Measurements from ENCODE around the gene NMBR.
"Not testable (repeated sequence)": the region's sequence is repeated elsewhere in the genome, so short reads cannot be mapped to it uniquely, and the experiment has no call there.

The NMBR gene

GRCh38 chr6:142146828-142147662 is at the start of gene NMBR, which contains the start of gene VTA1:
NMBR (minus strand) TSS chr6:142147122; CDS start chr6:142088658, 58,464 bp downstream.
VTA1 (plus strand) TSS chr6:142147263; CDS start chr6:142147288, 25 bp downstream.
- peak; percentile 99 for DNase-seq (ENCODE audit: low read depth)

GRCh38 chr6:142195862-142196541 is 49.1 kb upstream of the NMBR start:
- no peak for DNase-seq (ENCODE audit: low read depth)

DNA sequence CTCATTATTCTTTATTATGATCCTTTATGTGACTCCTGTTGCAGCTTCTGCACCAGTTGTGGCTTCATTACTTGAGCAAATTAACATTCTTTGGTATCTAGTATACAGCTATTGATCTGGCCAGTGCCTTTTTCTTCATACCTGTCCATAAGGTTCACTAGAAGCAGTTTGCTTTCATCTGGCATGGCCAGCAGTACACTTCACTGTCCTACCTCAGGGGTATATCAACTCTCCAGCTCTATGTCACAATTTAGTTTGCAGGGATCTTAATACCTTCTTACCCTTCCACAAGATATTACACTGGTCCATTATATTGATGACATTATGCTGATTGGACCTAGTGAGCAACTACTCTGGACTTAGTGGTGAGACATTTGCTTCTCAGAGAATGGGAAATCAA is 46.7 kb upstream of the NMBR start:
- no peak for DNase-seq (ENCODE audit: low read depth)

GRCh38 chr6:142192343-142192742 is 45.4 kb upstream of the NMBR start:
- DNase-seq (ENCODE audit: low read depth) = no peak

GRCh38 chr6:142189057-142189456 is 42.1 kb upstream of the NMBR start:
- no peak for DNase-seq (ENCODE audit: low read depth)

- DNase-seq (ENCODE audit: low read depth) = not testable (repeated sequence)
Observed at GRCh38 chr6:142188341-142188740, 41.4 kb upstream of the NMBR start.

DNA sequence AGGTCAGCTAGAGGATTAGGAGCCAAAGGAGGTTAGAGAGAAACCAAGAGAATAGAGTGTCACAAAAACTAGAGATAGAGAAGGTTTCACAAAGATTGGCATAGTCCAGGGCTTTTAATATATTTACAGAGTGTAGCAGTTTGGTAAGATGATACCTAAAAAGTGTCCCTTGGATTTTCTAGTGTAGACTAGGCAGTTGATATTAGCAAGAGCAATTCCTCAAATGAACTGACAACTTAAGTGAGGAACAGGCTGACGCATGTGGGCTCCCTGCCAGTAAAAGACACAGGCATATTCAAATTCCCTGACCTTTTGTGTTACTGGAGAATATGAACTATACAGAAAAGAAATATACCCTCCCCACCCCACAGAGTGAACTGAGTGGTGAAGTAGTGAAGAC is 40.3 kb upstream of the NMBR start:
- peak; percentile 80 for DNase-seq (ENCODE audit: low read depth)

DNA sequence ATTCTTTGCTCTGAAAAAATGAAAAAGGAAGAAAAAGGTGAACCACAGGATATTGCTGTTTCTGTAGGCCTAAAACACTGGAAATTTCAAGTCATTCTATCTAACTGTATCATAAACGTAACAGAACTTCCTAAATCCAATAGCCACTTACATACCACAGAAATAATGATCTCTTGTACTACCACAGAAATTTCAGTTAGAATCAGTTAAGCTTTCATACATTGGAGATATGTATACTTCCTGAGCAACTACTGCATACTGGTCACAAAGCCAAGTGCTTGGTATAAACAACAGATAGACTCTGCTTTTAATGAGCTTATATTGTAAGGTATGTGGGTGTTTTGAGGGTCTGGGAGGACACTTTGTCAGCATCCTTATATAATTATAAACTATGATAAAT is 38.7 kb upstream of the NMBR start:
- DNase-seq (ENCODE audit: low read depth) = no peak

DNA sequence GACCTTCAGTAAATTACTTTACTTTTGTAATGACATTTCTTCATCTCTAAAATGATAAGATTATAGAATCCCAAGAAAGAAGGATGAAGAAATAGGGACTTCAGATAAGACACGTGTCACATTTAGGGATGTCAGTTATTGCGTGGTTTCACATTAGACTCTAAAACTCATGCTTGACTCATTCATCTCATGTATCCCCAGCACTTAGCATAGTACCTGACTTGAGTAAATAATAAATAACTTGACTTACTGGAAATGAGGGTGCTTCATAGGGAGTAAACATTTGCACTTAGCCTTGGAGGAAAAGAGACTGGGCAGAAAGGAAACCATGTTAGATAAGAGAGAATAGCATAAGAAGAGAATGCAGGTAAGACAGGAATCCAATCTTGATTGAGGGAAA is 37.4 kb upstream of the NMBR start:
- DNase-seq (ENCODE audit: low read depth) = peak; percentile 34

DNA sequence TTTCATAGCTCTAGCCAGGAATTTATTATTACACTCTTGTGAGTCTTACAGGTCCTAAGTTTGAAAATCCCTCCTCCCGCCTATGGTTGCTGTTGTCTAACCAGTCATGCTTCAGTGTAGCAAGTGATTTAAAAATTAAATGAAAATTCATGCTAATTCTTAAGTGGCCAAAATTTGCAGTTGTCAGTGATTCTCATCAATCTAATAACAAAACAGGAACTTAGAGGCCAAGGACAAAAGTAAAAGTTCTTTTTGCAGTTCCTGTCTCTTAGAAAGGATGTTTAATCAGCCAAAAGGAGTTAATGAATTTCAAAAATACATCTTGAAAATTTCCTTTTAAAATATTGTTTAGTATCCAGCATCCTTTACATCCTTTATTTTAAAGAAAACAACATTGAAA is 36.4 kb upstream of the NMBR start:
- DNase-seq (ENCODE audit: low read depth) = no peak

- no peak for DNase-seq (ENCODE audit: low read depth)
Observed at GRCh38 chr6:142182004-142182403, 35.1 kb upstream of the NMBR start.

- no peak for DNase-seq (ENCODE audit: low read depth)
Observed at GRCh38 chr6:142178129-142178528, 31.2 kb upstream of the NMBR start.

DNA sequence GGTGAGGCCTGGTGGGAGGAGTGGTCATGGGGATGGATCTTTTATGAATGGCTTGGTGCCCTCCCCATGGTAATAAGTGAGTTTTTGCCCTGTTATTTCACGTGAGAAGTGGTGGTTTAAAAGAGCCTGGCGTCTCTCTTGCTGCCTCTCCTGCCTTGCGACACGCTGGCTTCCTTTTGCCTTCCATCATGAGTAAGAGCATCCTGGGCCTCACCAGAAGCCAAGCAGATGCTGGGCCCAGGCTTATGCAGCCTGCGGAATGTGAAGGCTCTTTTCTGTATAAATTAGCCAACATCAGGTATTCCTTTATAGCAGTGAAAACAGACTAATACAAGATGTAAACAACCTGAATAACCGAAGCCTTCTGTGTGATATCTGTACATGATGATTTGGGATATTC is 27.8 kb upstream of the NMBR start:
- DNase-seq (ENCODE audit: low read depth) = peak; percentile 64

DNA sequence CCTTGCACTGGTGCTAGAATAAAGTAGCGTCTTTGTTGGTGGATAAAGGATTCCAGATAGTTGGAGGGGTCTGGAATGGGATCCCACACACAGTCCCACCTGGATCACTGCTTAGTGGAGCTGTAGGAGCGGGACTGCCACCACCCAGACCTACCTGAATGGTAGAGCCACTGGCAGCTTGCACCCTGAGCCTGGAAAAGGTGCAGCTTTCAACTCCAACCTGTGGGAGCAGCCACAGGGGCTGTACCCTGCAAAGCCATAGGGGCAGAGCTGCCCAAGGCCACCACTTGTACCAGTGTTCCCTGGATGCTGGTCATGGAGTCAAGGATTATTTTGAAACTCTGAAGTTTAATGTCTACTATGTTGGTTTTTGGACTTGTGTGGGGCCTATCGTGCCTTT is 27.1 kb upstream of the NMBR start:
- DNase-seq (ENCODE audit: low read depth) = no peak

DNA sequence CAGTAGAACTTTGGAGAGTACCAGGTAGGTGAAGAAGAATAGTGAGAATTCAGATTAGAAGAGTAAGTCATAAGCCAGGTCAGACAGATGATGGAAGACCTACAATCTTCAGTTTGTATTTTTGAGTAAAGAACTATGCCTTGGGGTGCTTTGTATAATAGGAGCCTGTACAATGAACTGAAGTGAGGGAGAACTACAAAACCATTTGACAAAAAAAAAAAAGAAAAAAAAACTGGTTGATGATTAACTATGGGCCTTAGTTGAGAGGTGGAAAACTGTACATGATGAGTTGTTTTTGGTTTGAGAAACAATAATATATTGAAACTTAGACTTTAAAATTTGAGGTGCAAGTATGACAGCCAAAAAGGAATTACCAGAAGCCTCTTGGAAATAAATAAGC is 25.8 kb upstream of the NMBR start:
- DNase-seq (ENCODE audit: low read depth) = no peak

- no peak for DNase-seq (ENCODE audit: low read depth)
Observed at GRCh38 chr6:142171351-142171750, 24.4 kb upstream of the NMBR start.

DNA sequence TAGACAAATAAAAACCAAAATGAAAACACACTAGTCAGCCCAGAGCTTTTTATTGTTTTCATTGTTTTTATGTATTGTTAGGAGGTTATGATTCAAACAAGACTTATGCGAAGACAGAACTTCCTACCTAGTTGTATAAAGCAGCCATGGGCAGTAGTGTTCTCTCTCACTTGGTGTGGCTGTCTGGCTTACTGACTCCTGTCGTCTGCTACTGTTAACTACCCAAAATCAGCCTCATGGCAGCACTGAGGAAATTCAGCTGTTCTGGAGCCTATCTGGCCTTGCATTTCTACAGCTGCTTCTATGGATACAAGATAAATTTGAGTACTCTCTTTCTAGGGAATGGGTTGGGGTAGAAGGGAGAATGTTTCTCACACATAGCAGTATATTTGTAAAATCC is 20.6 kb upstream of the NMBR start:
- no peak for DNase-seq (ENCODE audit: low read depth)

- DNase-seq (ENCODE audit: low read depth) = no peak
Observed at GRCh38 chr6:142167071-142167470, 20.1 kb upstream of the NMBR start.

DNA sequence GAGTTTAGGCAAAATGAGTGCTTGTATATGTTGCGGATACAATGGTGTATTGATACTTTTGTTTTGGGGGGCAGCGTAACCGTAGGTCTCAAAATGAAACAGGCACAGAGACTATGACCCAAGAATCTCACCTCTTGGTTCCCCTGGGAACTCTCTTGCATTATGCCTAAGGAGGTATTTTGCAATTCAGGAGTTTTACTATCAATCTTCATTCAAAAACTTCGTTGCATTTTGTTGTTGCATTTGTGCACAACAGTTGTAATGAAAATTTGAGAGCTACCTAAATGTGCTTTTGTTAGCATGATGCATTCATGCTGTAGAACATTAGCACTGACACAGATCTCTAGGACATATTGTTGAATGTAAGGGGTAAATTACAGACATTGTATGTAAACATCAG is 18.3 kb upstream of the NMBR start:
- peak; percentile 30 for DNase-seq (ENCODE audit: low read depth)

- no peak for DNase-seq (ENCODE audit: low read depth)
Observed at GRCh38 chr6:142162780-142163179, 15.9 kb upstream of the NMBR start.

DNA sequence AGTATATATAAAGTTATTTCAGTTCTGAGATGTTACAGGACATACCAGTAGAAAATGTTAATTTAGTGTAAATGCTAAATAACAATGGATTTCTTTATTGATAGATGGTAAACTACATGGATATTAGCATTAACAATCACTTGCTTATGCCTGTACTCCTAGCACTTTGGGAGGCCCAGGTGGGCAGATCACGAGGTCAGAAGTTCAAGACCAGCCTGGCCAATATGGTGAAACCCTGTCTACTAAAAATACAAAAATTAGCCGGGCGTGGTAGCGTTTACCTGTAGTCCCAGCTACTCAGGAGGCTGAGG is 9.8 kb upstream of the NMBR start:
- DNase-seq (ENCODE audit: low read depth) = not testable (repeated sequence)

- DNase-seq (ENCODE audit: low read depth) = peak; percentile 31
Observed at GRCh38 chr6:142155895-142156757, 9.2 kb upstream of the NMBR start.

DNA sequence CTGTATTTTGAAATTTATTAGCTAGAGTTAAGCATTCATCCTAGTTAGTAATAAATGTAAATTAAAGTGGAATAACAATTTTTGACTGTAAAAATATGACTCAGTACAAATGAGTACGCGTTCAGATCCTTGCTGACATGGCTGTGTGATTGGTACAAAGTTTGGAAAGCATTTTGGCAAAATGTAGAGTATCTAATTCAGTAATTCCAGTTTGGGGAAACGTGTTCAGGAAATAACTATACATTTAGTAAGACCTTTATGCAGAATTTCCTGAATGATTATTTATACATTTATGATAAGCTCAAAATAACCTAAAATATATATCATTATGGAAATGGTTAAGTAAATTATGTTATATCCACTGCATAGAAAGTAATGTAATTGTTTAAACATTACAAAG is 8.2 kb upstream of the NMBR start:
- no peak for DNase-seq (ENCODE audit: low read depth)
